Activated T-helper 1 cell treated with Interleukin-2 at 50 U/mL for 16 hours (primary cell): ENCODE results near the gene LYPD1.
"Not testable (repeated sequence)": the region's sequence is repeated elsewhere in the genome, so short reads cannot be mapped to it uniquely, and the experiment has no call there.

ENCODE experiments used
- DNase-seq: peaks from one replicate; pipeline ENCODE4 v3.0.0-alpha.2; 2020; ENCODE audit warnings: low read depth

The LYPD1 gene

GRCh38 chr2:132669908-132670495 lies at the start of gene LYPD1:
TSS of gene LYPD1 (minus strand) at chr2:132670205. CDS start at chr2:132669932, 273 bp downstream.
- DNase-seq = no peak

DNA sequence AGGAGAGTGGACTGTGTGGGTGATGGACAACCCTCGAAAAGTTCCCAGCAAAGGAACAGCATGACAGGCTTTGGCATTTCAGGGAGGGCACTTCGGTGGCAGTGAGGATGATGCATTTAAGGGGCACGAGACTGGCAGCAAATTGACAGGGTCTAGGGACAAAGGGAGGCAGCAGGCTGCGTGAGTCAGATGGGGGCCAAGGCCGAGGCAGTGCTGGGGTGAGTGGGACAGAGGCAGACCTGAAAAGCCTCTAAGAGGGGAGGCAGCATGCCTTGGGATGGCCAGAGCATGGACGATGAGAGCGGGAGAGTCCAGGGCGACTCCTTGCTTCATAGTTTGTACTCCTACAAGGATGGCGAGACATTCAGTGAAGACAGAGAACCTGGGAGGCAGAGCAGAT lies 49.5 kb upstream of the LYPD1 start:
- no peak for DNase-seq

DNA sequence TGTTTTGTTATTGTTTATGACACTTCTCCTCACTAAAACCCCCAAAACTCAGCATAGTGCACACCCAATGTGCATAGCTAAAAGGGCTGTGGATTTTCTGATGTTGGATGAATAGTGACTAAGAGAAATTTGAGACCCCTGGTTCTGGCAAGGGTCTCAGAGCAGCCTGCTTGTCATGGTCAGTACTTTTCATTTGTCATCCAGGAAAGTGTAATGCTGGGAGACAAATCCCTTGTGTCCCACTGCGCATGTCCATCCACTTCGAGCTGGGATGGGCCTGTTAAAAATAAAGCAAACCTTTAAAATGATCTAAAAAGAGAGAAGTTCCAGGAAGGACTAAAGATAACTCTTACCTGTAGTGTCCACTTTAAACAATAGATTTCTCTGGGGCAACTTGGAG lies 46.9 kb upstream of the LYPD1 start:
- no peak for DNase-seq

GRCh38 chr2:132715386-132716351 lies 45.7 kb upstream of the LYPD1 start:
- no peak for DNase-seq

DNA sequence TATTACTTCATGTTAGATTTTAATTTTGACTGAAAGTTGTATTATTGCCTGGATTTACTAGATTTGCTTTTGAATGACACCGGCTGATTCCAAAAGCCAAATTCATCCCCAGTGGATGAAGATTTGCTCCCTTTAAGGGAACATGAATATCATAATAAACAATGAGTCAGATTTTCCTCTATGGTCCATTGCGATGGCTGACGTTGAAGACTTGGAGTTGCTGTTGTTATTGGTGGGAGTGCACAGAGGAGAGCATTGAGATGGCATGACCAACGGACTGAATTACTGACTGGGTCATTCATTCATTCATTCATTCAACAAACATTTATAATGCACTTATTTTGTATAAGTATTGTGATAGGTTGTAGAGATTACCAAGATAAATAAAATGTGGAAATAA lies 33.4 kb upstream of the LYPD1 start:
- no peak for DNase-seq

GRCh38 chr2:132701810-132702209 lies 31.8 kb upstream of the LYPD1 start:
- no peak for DNase-seq

DNA sequence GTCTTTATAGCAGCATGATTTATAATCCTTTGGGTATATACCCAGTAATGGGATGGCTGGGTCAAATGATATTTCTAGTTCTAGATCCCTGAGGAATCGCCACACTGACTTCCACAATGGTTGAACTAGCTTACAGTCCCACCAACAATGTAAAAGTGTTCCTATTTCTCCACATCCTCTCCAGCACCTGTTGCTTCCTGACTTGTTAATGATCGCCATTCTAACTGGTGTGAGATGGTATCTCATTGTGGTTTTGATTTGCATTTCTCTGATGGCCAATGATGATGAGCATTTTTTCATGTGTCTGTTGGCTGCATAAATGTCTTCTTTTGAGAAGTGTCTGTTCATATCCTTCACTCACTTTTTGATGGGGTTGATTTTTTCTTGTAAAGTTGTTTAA lies 29.8 kb upstream of the LYPD1 start:
- DNase-seq = not testable (repeated sequence)

- not testable (repeated sequence) for DNase-seq
Measured at GRCh38 chr2:132698347-132698746, 28.3 kb upstream of the LYPD1 start.

DNA sequence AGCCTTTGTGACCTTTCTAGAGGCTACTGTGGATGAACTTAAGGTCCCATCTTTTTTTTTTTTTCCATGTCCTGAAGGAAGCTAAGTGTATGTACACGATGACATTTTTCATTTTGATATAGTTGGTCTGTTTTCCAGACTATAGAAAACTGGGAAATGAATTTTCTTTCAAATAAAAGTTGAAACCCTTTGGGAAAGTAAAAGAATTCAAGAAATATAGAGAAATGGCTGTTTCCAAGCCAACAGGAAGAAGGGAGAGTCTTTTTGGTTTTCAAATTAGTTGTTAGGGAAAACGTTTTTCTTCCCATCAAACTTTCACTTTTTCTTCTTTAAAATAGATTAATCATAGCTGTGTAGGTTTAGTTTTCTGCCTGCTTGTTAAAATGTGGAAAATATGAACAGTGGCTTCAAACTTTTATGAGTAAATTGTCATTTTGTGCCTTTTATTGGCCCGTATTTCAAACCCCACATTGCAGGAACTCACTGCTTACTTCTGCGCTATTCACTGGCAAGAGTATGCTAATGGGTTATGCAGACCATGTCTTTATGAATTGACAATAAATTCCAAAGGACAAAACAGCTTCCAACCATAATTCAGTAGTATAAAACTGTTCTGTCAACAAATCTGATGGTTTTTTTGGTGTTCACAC lies 27.7 kb upstream of the LYPD1 start:
- DNase-seq = no peak

- no peak for DNase-seq
Measured at GRCh38 chr2:132692816-132693215, 22.8 kb upstream of the LYPD1 start.

GRCh38 chr2:132691556-132691955 lies 21.6 kb upstream of the LYPD1 start:
- DNase-seq = no peak

DNA sequence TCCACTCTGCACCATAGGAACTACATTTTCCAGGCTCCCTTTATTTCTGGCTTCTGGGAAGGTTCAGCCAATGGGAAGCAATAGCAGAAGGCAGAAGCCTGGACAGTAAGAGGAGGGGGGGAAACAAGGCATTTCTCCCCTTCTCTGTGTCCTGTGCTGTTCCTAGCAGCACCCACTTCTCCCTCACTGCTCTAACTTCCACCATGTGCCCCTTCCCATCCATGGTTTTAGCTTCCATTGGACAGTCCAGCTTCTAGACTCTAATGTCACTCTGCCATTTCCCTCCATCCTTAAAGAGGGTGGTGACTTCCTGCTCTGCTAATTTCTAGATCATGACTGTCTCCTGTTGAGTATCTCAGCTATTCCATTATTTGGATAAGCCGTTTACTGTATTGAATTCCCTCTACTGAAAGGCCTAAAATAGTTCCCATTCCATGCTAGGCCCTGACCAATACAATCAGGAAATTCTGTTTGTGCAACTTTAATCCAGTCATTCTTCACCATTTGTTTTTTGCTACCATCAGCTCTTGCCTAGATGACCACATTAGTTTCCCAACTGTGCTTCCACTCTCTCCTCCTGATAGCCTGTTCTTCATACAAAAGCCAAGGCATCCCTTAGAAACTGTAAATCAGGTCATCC lies 20.8 kb upstream of the LYPD1 start:
- DNase-seq = no peak

GRCh38 chr2:132681766-132682165 lies 11.8 kb upstream of the LYPD1 start:
- DNase-seq = no peak

DNA sequence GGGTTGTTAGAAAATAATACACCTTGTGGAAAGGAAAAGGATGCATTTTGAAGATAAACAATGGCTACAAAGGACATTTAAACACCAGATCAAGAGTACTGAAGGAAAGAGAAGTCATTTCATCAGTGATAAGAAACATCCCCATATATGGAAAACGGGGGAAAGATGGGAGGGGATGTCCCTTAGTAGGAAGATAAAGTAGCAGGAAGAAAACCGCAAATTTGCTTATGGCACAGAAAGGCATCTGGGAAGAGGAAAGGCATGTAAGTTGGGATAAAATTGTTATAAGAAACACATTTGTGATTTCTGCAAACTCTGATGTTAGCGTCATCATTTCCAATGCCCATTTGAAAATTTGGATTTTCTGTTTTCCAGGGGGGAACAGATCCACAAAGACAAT lies 10.5 kb upstream of the LYPD1 start:
- no peak for DNase-seq

- DNase-seq = no peak
Measured at GRCh38 chr2:132678483-132678882, 8.5 kb upstream of the LYPD1 start.

- no peak for DNase-seq
Measured at GRCh38 chr2:132677661-132678060, 7.7 kb upstream of the LYPD1 start.

- DNase-seq = no peak
Measured at GRCh38 chr2:132676999-132677398, 7.0 kb upstream of the LYPD1 start.

- no peak for DNase-seq
Measured at GRCh38 chr2:132671151-132671835, 1.3 kb upstream of the LYPD1 start.

DNA sequence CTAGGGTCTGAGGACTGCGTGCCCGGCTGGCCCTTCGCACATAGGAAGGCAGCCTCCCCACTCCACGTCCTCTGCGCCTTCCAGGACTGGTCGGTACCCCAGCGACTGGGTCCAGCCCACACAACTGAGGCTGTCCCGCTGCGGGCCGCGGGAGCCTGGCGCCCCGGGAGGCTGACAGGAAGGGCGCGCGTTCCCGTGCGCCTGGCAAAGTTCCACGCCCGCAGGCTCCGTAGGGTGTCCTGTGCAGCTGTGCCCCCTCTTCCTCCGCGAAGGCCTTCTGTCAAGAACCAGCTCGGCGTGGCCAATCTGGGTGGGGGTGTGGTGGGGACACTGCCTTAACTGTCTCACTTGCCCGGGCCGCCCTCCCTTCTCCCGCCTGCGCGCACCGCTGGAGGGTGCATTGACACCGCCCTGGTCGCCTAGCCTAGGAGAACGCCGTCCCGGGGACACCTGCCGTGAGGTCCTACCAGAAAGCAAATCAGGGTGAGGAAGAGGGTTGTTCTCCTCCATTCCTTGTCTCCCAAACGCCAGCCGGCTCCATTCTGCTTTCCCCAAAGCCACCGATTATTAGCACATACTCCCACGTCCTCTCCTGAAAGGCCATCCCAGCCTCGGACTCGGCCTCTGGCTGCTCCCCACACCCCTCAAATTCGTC lies 618 bp upstream of the LYPD1 start:
- DNase-seq = no peak

- DNase-seq = no peak
Measured at GRCh38 chr2:132668987-132669907, 758 bp downstream of the LYPD1 start.
